Posterior cingulate gyrus (tissue), 11 donors: ENCODE results near the gene NR1H4.
"Not testable (repeated sequence)": the region's sequence is repeated elsewhere in the genome, so short reads cannot be mapped to it uniquely, and the experiment has no call there.

Experiments used
- DNase-seq, 10 donors: peaks; one replicate each; pipeline versions ENCODE4 v3.0.0 to v3.0.0-alpha.2; 2020 to 2021; ENCODE audit warnings: mixed read lengths in 3 of 10
- intact Hi-C: fragments of 100-400 bp; cut with DNase I; formaldehyde crosslinking; loops from one replicate; pipeline ENCODE4 v1.15.1; 2023

NR1H4 gene

DNA sequence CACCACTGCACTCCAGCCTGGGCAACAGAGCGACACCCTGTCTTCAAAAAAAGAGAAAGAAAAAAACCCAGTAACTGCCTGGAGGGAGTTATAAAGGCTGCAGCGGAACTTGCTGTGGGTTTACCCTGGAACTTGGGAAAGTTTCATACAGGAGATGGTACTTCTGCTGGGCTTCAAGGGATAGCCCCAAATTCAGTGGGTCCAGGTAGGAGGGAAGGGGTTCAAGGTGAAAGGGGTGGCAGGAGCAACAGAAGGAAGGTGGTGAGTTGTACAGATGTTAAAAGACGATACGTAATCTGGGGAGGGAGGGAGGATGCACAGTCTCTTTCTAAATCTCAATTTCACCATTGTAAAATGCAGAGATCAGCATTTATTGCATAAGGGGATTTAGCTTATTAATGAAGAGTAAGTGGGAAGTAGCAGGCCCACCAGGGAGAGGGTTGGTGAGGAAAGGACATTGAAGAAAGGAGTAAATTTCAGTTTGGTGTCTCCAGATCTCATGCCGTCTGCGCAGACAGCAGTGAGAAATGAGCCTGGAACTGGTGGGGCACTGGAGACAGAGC, 91.3 kb downstream of the NR1H4 start:
- intact Hi-C loops: no loop called here
- no peak for DNase-seq

DNA sequence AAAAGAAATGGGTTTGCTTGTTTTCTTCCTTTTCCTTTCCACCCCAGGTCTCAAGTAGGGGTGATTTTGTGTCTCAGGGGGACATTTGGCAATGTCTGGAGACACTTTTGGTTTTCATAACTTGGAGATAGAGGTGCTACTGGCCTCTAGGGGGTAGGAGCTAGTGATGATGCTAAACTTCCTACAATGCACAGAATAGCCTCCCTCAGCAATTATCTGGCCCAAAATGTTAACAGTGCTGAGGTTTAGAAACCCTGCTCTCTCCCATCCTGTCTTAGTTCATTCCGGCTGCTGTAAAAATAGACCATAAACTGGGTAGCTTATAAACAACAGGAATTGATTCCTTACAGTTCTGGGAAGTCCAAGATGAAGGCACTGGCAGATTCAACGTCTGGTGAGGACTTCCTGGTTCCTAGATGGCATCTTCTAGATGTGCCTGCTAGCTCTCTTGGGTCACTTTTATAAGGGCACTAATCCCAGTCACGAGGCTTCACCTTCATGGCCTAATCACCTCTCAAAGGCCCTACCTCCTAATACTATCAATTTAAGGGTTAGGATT, 92.4 kb downstream of the NR1H4 start:
- intact Hi-C loops: no loop called here
- DNase-seq: no peak

DNA sequence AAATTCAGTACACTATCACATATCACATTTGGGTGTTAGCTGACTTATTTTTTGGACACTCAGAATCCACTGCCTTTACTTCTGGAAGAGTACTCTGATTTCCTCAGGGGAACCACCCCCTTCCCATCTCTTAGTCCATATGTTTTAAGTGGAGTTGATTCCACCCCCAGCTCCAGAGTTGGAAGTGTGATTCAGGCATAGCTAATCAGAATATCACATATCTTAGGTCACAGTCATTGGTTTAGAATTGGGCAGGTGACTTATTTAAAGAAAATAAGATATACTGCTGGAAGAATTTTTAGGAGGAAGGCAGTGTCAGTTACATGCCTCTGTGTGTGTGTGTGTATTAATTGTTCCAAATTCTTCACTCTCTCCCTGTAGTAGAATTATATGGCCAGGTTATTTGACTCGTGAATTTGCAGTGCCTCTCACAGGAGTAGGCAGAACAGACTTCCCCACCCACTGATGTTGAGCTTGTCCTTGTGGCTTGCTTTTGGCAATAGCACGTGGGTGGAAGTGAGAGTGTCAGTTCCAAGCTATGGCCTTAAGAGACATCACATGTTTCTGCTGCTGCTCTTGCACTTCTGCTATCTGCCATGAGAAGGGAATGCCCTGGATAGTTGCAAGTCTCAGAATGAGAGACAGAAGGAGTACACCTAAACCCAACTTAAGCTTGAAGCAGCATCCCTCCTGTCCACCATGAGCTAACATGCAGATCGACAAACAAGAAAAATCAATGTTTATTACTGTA, 93.4 kb downstream of the NR1H4 start:
- intact Hi-C loops: no loop called here
- peak in 4 of 10 donors; percentile 22 to 81 (median 24) for DNase-seq

DNA sequence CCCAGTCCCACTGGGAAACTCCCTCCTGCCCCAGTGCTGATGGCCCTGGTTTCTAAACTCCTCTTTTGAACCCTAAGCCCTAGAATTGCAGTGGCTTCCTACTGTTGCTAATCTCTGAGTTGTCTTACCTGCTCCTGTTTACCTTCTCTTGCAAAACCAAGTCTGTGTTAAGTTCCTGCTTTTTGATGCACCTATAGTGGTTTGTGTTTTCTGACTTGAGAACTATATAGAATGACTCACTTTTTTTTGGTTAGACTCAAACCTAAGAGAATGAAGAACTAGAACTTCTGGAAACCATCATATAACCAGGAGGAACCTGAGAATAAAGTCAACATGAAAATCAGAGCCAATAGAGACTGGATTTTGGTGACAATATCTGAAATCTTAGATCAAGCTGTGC, 94.3 kb downstream of the NR1H4 start:
- intact Hi-C loops: no loop called here
- no peak for DNase-seq

DNA sequence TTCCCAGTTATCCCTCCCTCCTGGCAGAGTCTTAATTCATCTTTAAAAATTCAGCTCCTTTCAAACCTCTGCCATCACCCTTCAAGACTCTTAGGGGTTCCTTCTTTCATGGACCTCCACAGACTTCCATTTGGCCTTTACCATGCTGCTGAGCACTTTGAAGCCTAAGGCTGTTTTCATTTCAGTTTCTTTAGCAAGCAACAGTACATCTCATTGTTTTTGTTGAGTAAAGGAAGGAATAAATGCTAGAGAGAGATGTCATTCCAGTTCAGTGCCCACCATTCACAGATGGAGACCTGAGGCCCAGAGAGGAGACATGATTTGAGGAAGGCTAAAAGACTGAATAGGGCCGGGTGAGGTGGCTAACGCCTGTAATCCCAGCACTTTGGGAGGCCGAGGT, 98.5 kb downstream of the NR1H4 start:
- intact Hi-C loops: no loop called here
- DNase-seq: no peak

DNA sequence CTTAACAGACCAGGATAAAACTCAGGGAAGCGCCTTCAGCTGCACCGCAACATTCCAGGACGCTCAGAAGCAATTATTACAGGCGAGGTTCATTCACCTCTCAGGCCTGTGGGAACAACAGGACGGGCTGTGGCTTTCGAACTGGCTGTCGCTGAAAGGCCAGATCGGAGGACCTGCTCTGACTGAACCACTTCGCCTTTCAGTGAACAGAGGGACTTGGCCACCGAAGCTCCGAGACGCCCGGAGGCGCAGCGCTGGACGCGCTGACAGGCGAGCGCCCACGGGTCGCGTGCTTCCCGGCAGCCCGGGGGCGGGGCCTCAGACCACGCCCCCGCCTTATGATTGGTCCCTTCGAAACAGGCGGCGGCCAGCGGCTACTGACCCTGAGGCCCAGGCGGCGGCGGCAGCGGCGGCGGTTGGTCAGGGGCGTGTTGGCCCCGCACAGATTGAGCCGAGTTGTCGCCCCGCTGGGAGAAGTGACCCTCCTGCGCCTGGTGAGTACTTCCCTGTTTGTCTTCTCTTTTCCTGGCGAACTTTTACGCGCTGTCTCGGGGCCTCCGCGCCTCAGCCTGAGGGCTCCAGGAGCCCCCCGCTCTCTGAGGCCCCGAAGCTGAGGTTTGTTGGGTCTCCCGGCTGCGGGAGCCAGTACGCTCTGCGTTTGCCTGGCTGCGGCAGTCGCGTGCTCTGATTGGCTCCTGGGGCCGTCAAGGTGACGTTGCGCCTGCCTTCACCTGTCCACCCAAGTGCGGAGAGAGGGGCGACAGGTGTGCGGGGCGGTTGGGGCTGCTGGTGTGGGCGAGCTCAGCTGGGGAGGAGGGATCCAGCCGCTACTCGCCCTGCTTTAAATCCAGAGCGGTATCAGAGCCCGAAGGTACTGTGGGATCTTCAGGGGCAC, 99.9 kb downstream of the NR1H4 start, which contains the start of gene GAS2L3:
Gene GAS2L3 (plus strand): TSS at position 393 of the 895 bp plus-strand sequence. CDS start 21,221 bp downstream, outside the sequence.
- intact Hi-C loops: no loop called here

DNA sequence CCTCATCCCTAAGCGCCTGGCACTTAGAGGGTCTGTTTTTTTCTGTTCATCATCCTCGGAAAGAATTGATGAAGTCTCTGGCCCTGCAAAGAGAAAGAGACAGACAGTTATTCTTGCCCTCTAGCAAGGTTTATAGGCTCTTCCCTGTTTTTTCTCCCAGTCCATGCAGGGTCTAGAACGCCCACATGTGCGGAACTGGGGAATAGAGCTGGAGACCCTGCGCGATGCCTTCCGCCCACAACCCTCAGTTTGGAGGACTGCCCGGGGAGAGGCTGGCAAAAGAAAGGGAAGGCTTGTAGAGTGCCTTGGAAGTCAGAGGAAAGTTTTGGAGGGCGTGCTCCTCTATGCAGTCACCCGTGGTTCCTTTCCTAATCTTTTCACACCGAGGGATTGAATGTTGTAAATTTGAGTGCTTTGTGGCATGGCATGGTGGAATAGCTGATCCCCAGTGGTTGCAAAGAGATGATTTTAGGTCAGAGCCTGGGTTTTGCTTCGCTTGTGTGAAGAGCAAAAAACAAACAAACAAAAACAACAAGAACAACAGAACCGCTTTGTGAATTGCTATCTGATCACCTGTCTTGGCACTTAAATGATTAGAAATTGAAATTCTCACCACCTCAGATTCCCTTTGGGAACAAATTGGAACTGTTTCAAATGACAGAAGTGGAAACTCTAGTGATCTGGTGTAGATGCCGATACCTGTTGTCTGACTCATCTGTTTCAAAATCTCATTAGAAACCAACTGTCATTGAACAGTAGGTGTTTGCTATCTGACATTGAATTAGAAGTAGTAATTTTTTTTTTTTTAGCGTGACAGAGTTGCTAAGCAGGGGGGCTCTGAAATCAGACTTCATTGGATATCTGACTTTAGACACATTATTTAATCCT, 100.8 kb downstream of the NR1H4 start:
- peak in 3 of 10 donors; percentile 67 to 71 (median 67) for DNase-seq
- intact Hi-C loops: no loop called here

More for the DNA sequence above, 99.9 kb downstream of the NR1H4 start, which contains the start of gene GAS2L3:
- peak; percentile 49 to 97 (median 81) for DNase-seq

DNA sequence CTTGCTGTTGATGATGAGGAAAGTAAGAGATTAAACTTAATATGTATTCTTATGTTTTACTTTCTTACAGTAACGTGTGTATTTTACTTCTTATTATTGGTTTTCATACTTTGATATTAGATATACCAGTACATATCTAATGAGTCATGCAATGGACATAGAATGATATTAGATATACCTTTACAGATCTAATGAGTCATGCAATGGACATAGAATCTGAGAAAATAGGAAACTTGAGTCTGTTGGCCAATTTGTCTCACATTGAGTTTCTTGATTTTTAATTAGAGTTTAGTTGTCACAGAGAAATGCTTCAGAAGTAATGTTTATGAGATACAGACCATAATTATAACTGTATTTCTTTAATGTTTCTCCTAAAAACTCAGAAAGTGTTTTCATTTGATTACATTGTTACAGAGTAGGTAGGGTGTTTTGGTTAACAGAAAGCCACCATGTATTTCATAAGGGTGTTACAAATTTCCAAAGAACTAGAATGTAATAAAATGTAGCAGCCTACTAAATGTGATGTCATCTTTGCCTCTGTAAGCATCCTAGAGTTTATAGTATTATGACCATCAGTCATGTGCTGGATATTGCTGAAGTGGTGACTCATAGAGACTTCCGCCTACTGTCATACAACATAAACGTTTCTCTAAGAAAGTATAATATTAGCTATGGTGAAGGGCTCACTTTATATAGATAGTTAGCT, 102.8 kb downstream of the NR1H4 start:
- intact Hi-C loops: no loop called here
- DNase-seq: no peak

DNA sequence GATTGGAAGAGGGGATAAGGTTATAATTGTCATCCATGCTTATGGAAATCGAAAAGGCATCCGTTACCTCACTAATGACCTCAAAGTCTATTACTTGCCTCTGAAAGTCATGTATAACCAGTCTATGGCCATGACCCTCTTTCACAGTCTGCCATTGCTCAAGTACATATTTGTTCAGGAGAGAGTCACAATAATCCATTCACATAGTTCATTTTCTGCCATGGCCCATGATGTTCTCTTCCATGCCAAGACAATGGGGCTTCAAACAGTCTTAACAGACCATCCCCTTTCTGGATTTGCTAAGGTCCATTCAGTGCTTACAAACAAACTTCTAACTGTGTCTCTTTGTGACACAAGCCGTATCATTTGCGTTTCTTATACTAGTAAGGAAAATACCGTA, 105.3 kb downstream of the NR1H4 start:
- no peak for DNase-seq
- intact Hi-C loops: no loop called here

DNA sequence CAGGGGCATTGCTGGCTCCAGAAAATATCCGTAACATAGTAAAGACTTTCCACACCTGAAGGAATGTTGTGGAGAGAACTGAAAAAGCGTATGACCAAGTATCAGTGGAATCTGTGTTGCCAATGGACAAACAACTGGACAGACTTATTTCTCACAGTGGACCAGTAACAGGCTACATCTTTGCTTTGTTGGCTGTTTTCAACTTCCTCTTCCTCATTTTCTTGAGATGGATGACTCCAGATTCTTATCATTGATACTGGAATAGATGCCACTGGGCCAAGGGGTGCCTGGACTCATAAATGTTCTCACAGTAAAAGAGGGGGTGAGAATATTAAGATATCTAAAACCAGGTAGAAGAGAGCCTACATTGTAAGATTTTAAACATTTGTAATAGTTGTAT, 106.2 kb downstream of the NR1H4 start:
- intact Hi-C loops: no loop called here
- DNase-seq: no peak

DNA sequence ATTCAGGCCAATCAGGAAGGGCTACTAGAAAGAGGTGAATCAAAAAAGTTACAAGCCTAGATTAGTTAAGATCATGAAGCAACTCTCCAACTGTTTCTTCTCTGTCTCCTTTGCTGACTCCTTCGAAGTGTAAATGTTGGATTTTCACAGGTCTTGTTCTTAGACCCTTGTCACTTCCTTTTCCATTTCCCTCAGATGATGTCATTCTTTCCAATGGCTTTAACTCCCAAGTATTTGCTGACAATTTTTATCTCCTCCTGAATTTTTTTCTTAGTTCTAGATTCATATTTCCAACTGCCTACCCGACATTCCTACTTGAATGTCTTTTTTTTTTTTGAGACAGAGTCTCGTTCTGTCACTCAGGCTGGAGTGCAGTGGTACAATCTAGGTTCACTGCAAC, 110.6 kb downstream of the NR1H4 start:
- DNase-seq: no peak
- intact Hi-C loops: no loop called here

DNA sequence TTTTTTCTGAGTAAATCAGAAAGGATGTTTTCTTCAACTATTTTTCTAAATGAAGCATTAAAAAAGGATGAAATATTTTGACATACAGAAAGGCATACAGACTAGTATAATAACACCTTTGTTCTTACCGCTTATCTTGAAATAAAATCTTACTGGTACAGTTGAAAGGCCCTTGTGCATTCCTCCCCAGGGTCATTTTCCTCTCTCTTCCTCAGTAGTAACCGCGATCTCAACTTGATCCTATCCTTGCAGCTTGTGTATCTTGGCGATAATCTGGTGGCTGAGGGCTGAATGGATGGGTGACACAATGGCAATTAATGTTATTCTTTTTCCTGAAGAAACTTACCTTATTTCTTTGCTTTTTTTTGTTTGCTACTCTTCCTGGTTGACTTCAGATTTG, 118.3 kb downstream of the NR1H4 start:
- intact Hi-C loops: no loop called here
- DNase-seq: no peak

DNA sequence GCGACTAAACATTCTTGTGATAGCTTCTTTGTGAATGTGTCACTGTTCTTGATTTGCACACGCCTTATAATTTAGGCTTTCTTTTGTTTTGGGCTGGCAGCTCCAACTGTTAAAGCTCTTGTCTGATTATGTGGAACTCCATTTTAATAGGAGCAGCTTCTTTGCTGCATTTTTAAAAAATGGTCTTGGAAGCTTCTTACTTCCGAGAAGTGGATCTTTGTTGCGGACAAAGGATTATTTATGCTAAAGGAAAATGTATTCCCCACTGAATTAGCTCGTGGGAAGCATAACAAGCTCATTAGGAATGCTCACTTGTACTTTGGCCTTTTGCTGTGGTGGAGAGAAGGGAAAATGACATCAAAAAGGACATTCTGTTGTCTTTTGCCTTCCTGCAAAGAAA, 119.8 kb downstream of the NR1H4 start:
- DNase-seq: no peak
- intact Hi-C loops: no loop called here

DNA sequence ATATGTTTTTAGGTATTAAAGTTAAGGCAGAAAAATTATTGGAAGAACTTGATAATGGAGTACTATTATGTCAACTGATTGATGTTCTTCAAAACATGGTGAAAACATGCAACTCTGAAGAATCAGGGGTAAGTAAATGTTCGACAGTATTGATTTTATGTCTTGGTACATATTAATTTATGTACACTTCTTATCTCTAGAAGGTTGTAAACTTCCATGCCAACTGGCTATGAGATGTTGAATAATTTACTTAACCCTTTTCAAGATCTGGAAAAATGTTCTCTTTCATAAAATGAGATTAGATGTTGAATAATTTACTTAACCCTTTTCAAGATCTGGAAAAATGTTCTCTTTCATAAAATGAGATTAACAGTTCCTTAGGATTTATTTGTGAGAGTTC, 128.0 kb downstream of the NR1H4 start:
- no peak for DNase-seq
- intact Hi-C loops: no loop called here

DNA sequence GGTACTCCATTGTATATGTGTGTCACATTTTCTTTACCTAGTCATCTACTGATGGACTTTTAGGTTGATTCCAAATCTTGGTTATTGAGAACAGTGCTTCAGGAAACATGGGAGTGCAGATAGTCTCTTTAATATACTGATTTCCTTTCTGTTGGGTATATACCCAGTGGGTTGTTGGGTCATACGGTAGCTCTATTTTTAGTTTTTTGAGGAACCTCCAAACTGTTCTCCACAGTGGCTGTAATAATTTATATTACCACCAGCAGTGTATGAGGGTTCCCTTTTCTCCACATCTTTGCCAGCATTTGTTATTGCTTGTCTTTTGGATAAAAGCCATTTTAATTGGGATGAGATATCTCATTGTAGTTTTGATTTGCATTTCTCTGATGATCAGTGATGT, 129.3 kb downstream of the NR1H4 start:
- DNase-seq, intact Hi-C loops: not testable (repeated sequence)

DNA sequence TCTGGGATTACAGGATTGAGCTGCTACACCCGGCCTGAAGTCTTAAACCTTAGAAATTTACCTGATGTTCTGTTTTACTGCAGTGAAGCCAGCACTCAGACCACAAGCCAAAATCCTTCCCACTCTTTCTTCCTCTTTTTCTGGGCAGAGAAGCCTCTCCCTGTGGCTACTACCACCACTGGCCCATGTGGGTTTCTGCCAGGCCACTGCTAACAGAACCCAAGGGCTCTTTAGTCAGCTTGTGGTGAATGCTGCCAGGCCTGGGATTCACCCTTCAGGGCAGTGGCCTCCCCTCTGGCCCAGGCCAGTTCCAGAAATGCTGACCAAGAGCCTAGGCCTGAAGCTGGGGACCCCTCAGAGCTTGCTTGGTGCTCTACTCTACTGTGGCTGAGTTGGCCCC, 135.1 kb downstream of the NR1H4 start:
- DNase-seq: peak in 5 of 10 donors; percentile 6 to 76 (median 19)
- intact Hi-C loops: no loop called here

DNA sequence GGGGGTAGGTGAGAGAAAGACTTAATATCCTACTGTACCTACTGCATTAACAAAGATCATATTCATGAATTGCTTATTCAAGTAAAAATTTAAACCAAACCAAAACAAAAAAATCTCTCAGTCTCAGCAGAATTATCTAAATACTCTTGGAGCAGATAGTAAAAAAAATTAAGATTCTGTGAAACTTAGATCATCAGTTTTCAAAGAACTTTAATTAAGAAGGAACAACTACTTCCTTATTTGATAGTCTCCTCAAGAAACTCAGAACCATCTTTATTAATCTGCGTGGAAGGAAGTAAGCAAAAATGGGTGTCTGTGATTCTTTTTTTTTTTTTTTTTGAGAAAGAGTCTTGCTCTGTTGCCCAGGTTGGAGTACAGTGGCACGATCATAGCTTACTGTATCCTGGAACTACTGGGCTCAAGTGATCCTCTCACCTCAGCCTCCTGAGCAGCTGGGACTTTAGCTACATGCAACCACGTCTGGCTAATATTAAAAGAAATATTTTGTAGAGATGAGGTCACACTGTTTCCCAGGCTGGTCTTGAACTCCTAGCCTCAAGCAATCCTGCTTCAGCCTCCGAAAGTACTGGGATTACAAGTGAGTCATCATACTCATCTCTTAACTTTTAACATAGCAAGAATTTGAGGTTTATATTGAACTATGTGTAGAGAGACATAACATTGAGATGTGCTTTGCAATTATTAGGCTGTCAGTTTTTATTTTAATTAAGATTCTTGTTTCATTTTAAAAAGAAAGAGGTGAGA, 137.2 kb downstream of the NR1H4 start:
- DNase-seq: no peak
- intact Hi-C loops: no loop called here

DNA sequence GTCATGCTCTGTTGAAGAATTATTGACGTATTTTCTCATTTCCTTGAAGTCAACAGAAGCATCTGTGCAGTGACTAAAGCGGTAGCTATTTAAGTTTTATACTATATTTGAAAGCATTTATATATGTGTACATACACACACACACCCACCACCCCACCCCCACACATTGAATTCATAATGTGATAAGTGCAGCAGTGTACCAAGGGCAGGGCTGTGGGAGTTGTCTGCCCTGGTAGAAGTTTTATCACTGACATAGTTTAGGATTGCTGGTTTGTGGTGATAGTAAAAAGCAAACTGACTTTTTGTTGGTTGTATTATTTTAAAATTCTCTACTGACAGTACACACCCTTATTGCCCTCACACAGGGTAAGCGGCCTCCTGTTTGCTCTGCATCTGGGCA, 138.9 kb downstream of the NR1H4 start:
- intact Hi-C loops: no loop called here
- DNase-seq: no peak
